K562 (cell line): Measurements from ENCODE around the gene COASY. TPM values are rescaled to one million over a fixed set of nuclear protein-coding genes. Genes with fewer than 3 reads are reported as not detected.

Experiments
- CBX8 ChIP-seq: fragments of 200-600 bp; sonication (generic); IDR thresholded peaks from 2 replicates; pipeline ENCODE4 v1.6.1; 2012; ENCODE audit warnings: borderline replicate concordance, mixed run types, low read depth, mild to moderate bottlenecking, moderate library complexity, mixed read lengths, low read length, control low read depth, inconsistent platforms; ENCODE audit not compliant: poor library complexity, severe bottlenecking; ENCODE audit errors: extremely low read depth
- CREM ChIP-seq: IDR thresholded peaks from 2 replicates; pipeline ENCODE4 v1.6.1; 2014; ENCODE audit warnings: antibody characterized with exemption, low read depth
- DACH1 ChIP-seq: fragments of 450-650 bp; IDR thresholded peaks from 2 replicates; pipeline ENCODE4 v1.6.1; 2018; ENCODE audit not compliant: partially characterized antibody
- DPF2 ChIP-seq: fragments of 450-650 bp; IDR thresholded peaks from 2 replicates; pipeline ENCODE4 v1.6.1; 2016
- FIP1L1 ChIP-seq: fragments of 200-400 bp; formaldehyde crosslinking; IDR thresholded peaks from 2 replicates; pipeline ENCODE4 v1.6.1; 2018; ENCODE audit warnings: mild to moderate bottlenecking, low read depth, low read length; ENCODE audit not compliant: poor library complexity, severe bottlenecking
- FOXK2 ChIP-seq, 2 experiments: fragments of 450-650 bp; IDR thresholded peaks in 1 of 2; conservative IDR thresholded peaks in 1 of 2; 2 replicates each; pipeline ENCODE4 v1.6.1; 2016; ENCODE audit warnings: low read depth in 2 of 2, mild to moderate bottlenecking in 1 of 2
- GTF2E2 ChIP-seq: fragments of 200-800 bp; sonication (Bioruptor generic); IDR thresholded peaks from 2 replicates; pipeline ENCODE4 v1.6.1; 2016; ENCODE audit warnings: missing genetic modification characterization, missing compliant biosample characterization
- HLTF ChIP-seq: fragments of 450-650 bp; IDR thresholded peaks from 2 replicates; pipeline ENCODE4 v1.6.1; 2016
- MAFK ChIP-seq: IDR thresholded peaks from 2 replicates; pipeline ENCODE4 v1.6.1; 2011; ENCODE audit warnings: low read length, improper control_type of control experiment
- NR2C1 ChIP-seq, 2 experiments: fragments of 450-650 bp; IDR thresholded peaks; 2 replicates each; pipeline ENCODE4 v1.6.1; 2017; ENCODE audit warnings: mild to moderate bottlenecking in 2 of 2, antibody characterized with exemption in 1 of 2, inconsistent platforms in 1 of 2, missing compliant biosample characterization in 1 of 2, missing genetic modification characterization in 1 of 2
- NRF1 ChIP-seq, 2 experiments: fragments of 450-650 bp; IDR thresholded peaks in 1 of 2; conservative IDR thresholded peaks in 1 of 2; 2 replicates each; pipeline ENCODE4 v1.6.1; 2014; ENCODE audit warnings: mild to moderate bottlenecking in 2 of 2
- PHF20 ChIP-seq: fragments of 450-650 bp; IDR thresholded peaks from 2 replicates; pipeline ENCODE4 v1.6.1; 2018; ENCODE audit not compliant: partially characterized antibody
- PHF8 ChIP-seq: fragments of 200-600 bp; sonication (generic); IDR thresholded peaks from 2 replicates; pipeline ENCODE4 v1.6.1; 2012; ENCODE audit warnings: mixed run types, mild to moderate bottlenecking, inconsistent platforms, low read length, moderate library complexity, borderline replicate concordance
- POLR2AphosphoS5 ChIP-seq: IDR thresholded peaks from 2 replicates; pipeline ENCODE4 v1.6.1; 2011; ENCODE audit warnings: mild to moderate bottlenecking, low read depth, low read length, moderate library complexity; ENCODE audit not compliant: control insufficient read depth, insufficient read depth
- POU5F1 ChIP-seq: fragments of 150-350 bp; IDR thresholded peaks from 2 replicates; pipeline ENCODE4 v1.6.1; 2014; ENCODE audit warnings: borderline replicate concordance, low read length, low read depth, mild to moderate bottlenecking; ENCODE audit not compliant: partially characterized antibody
- SREBF1 ChIP-seq: fragments of 150-350 bp; IDR thresholded peaks from 2 replicates; pipeline ENCODE4 v1.6.1; 2014; ENCODE audit warnings: antibody characterized with exemption, low read depth, low read length, borderline replicate concordance
- ZSCAN29 ChIP-seq: fragments of 450-650 bp; IDR thresholded peaks from 2 replicates; pipeline ENCODE4 v1.6.1; 2017
- polyA plus RNA-seq, 8 experiments: library from polyadenylated mRNA; depleted of rRNA in 4 of 8; stranded (reverse) in 5 of 8; unstranded in 3 of 8; fragments of >200 nt; fragmentation: Nextera tagmentation in 2 of 8; fragmentation: Illumina TruSeq in 1 of 8; extraction: Ambion mirVana in 2 of 8; extraction: Trizol in 1 of 8; gene quantifications; 2 replicates each; pipeline versions ENCODE4 v1.2.1 to v1.2.3, GENCODE V29; 2011 to 2014; ENCODE audit warnings: inconsistent platforms in 1 of 8, missing spikeins in 1 of 8
- total RNA-seq, 7 experiments: library from RNA; depleted of rRNA in 6 of 7; stranded (reverse); fragments of >200 nt in 6 of 7; fragmentation: Illumina TruSeq in 2 of 7; extraction: Trizol in 2 of 7; gene quantifications; 2 replicates each; pipeline versions ENCODE4 v1.2.1 to v1.2.3, GENCODE V29; 2011 to 2021; ENCODE audit warnings: low replicate concordance in 1 of 7
- TF ChIP-seq, protein P1 (sequence below), 2 experiments: fragments of 450-650 bp; IDR thresholded peaks; 2 replicates each; pipeline ENCODE4 v1.6.1; 2016
- TF ChIP-seq, protein P2 (sequence below): sonication (generic); IDR thresholded peaks from 2 replicates; pipeline ENCODE4 v1.6.1; 2016
- TF ChIP-seq, protein P3 (sequence below): fragments of 250-450 bp; sonication (Bioruptor Pico); IDR thresholded peaks from 2 replicates; pipeline ENCODE4 v1.5.0; 2021; ENCODE audit warnings: mild to moderate bottlenecking, borderline replicate concordance
- TF ChIP-seq, protein P4 (sequence below): fragments of 450-650 bp; IDR thresholded peaks from 2 replicates; pipeline ENCODE4 v1.6.1; 2018; ENCODE audit warnings: mild to moderate bottlenecking, low read depth; ENCODE audit not compliant: partially characterized antibody

Gene COASY
- total and polyA plus RNA-seq, 9 of the 15 experiments (the other 6 are each of a cell fraction or from before 2014, with no cell fraction given), result 25.4 to 175 (median 62.3) TPM

DNA sequence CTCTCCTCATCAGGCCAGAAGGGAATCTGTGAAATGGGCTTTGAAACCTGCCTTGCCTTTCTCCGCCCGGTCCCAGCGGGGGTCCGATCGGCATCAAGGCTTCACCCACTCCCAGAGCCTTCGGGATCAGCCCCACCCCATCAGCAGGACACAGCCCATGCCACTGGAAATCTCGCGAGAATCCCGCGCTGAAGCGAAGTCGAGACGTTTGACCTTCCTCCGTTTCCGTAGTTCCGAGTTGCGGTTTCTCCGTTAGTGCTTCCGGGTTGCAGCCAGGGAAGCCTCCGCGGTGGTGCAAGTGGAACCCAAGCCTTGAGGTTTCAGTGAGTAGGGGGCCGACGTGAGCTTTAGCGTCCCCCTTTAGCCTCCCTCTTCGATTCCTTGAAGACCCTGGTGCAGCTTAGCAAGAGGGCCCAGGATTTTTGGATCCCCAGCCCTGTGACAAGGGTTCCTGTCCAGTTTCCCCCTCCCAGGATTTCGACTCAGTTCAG is at the start of gene COASY (continued):
- no peak for TF ChIP-seq FIP1L1
- TF ChIP-seq, protein P1, sequence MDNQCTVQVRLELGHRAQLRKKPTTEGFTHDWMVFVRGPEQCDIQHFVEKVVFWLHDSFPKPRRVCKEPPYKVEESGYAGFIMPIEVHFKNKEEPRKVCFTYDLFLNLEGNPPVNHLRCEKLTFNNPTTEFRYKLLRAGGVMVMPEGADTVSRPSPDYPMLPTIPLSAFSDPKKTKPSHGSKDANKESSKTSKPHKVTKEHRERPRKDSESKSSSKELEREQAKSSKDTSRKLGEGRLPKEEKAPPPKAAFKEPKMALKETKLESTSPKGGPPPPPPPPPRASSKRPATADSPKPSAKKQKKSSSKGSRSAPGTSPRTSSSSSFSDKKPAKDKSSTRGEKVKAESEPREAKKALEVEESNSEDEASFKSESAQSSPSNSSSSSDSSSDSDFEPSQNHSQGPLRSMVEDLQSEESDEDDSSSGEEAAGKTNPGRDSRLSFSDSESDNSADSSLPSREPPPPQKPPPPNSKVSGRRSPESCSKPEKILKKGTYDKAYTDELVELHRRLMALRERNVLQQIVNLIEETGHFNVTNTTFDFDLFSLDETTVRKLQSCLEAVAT (IDR thresholded peaks at IDR 0.05), result peak in 1 of 2 experiments; percentile 95; a peak in 2 of 4 replicates
- peak; percentile 99 for TF ChIP-seq NR2C1 (IDR thresholded peaks at IDR 0.05)
- peak; percentile 99 for TF ChIP-seq NR2C1 (tag; IDR thresholded peaks at IDR 0.05)
- peak; percentile 83 for TF ChIP-seq POLR2AphosphoS5
- TF ChIP-seq, protein P2, sequence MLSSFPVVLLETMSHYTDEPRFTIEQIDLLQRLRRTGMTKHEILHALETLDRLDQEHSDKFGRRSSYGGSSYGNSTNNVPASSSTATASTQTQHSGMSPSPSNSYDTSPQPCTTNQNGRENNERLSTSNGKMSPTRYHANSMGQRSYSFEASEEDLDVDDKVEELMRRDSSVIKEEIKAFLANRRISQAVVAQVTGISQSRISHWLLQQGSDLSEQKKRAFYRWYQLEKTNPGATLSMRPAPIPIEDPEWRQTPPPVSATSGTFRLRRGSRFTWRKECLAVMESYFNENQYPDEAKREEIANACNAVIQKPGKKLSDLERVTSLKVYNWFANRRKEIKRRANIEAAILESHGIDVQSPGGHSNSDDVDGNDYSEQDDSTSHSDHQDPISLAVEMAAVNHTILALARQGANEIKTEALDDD, result peak; percentile 73; the same call in 1 of the 2 replicates
- peak; percentile 21 to 60; a peak in 2 of 4 replicates for TF ChIP-seq FOXK2 (conservative IDR thresholded peaks at IDR 0.05 in 1 of 2, IDR thresholded peaks at IDR 0.05 in 1 of 2; ENCODE audit: low read depth in 2 of 2)
- TF ChIP-seq MAFK, result 0 out of 2 replicates have a peak, but pooled peaks have one; percentile 25
- no peak for TF ChIP-seq DACH1
- TF ChIP-seq PHF8, result peak; percentile 57; the same call in 1 of the 2 replicates
- TF ChIP-seq SREBF1, result no peak
- TF ChIP-seq, protein P3, sequence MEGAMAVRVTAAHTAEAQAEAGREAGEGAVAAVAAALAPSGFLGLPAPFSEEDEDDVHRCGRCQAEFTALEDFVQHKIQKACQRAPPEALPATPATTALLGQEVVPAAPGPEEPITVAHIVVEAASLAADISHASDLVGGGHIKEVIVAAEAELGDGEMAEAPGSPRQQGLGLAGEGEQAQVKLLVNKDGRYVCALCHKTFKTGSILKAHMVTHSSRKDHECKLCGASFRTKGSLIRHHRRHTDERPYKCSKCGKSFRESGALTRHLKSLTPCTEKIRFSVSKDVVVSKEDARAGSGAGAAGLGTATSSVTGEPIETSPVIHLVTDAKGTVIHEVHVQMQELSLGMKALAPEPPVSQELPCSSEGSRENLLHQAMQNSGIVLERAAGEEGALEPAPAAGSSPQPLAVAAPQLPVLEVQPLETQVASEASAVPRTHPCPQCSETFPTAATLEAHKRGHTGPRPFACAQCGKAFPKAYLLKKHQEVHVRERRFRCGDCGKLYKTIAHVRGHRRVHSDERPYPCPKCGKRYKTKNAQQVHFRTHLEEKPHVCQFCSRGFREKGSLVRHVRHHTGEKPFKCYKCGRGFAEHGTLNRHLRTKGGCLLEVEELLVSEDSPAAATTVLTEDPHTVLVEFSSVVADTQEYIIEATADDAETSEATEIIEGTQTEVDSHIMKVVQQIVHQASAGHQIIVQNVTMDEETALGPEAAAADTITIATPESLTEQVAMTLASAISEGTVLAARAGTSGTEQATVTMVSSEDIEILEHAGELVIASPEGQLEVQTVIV (CRISPR knock-in tag), result no peak
- TF ChIP-seq POU5F1, result peak; percentile 98
- TF ChIP-seq ZSCAN29, result no peak
- peak; percentile 36 for TF ChIP-seq PHF20
- no peak for TF ChIP-seq CBX8
- TF ChIP-seq DPF2, result 0 out of 2 replicates have a peak, but pooled peaks have one; percentile 9
- no peak for TF ChIP-seq HLTF
- TF ChIP-seq NRF1 (conservative IDR thresholded peaks at IDR 0.05 in 1 of 2, IDR thresholded peaks at IDR 0.05 in 1 of 2), result no peak
- TF ChIP-seq GTF2E2, result no peak
- peak; percentile 77 for TF ChIP-seq CREM
- TF ChIP-seq, protein P4, sequence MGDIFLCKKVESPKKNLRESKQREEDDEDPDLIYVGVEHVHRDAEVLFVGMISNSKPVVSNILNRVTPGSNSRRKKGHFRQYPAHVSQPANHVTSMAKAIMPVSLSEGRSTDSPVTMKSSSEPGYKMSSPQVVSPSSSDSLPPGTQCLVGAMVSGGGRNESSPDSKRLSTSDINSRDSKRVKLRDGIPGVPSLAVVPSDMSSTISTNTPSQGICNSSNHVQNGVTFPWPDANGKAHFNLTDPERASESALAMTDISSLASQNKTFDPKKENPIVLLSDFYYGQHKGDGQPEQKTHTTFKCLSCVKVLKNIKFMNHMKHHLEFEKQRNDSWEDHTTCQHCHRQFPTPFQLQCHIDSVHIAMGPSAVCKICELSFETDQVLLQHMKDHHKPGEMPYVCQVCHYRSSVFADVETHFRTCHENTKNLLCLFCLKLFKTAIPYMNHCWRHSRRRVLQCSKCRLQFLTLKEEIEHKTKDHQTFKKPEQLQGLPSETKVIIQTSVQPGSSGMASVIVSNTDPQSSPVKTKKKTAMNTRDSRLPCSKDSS, result no peak
